Liver (tissue), 9 donors: Measurements from ENCODE around the gene UBAP2. TPM values are rescaled to one million over a fixed set of nuclear protein-coding genes. Genes with fewer than 3 reads are reported as not detected.

ENCODE experiments used
- DNase-seq: peaks from one replicate; pipeline ENCODE4 v3.0.0-alpha.2; 2017; ENCODE audit warnings: low spot score
- H3K27ac ChIP-seq, 2 donors: one replicate each; pipeline ENCODE4 v1.7.0; 2013; ENCODE audit warnings: inconsistent platforms in 2 of 2, low read length in 2 of 2, control low read depth in 1 of 2, low read depth in 1 of 2, mild to moderate bottlenecking in 1 of 2
- H3K27me3 ChIP-seq, 4 donors: one replicate each; pipeline versions ENCODE4 v1.6.1 to v1.7.0; 2013; ENCODE audit warnings: low read length in 3 of 4, inconsistent platforms in 1 of 4, mild to moderate bottlenecking in 1 of 4, moderate library complexity in 1 of 4; ENCODE audit not compliant: control insufficient read depth in 4 of 4, insufficient read depth in 4 of 4
- H3K36me3 ChIP-seq, 4 donors: one replicate each; pipeline versions ENCODE4 v1.6.1 to v1.7.0; 2013; ENCODE audit warnings: low read length in 3 of 4, mild to moderate bottlenecking in 3 of 4, low read depth in 1 of 4, moderate library complexity in 1 of 4; ENCODE audit not compliant: control insufficient read depth in 4 of 4, insufficient read depth in 3 of 4
- H3K4me1 ChIP-seq, 4 donors: one replicate each; pipeline versions ENCODE4 v1.6.1 to v1.7.0; 2013; ENCODE audit warnings: low read length in 3 of 4, mild to moderate bottlenecking in 3 of 4, moderate library complexity in 1 of 4; ENCODE audit not compliant: control insufficient read depth in 4 of 4, insufficient read depth in 4 of 4
- H3K4me3 ChIP-seq, 3 donors: one replicate each; pipeline versions ENCODE4 v1.6.1 to v1.7.0; 2013; ENCODE audit warnings: low read length in 3 of 3, control low read depth in 1 of 3, low read depth in 1 of 3, mild to moderate bottlenecking in 1 of 3
- H3K9ac ChIP-seq, 2 donors: one replicate each; pipeline ENCODE4 v1.7.0; 2013; ENCODE audit warnings: low read length in 2 of 2, mild to moderate bottlenecking in 2 of 2, moderate library complexity in 2 of 2, control low read depth in 1 of 2, low read depth in 1 of 2
- H3K9me3 ChIP-seq, 4 donors: one replicate each; pipeline versions ENCODE4 v1.6.1 to v1.7.0; 2013; ENCODE audit warnings: low read length in 3 of 4; ENCODE audit not compliant: control insufficient read depth in 4 of 4
- HNF4A ChIP-seq, 2 donors: conservative IDR thresholded peaks; 2 replicates each; pipeline ENCODE4 v1.6.1; 2016; ENCODE audit warnings: antibody characterized with exemption in 2 of 2, mild to moderate bottlenecking in 2 of 2
- NR2F2 ChIP-seq: IDR thresholded peaks from 2 replicates; pipeline ENCODE4 v1.6.1; 2016; ENCODE audit warnings: antibody characterized with exemption
- RAD21 ChIP-seq, 2 donors: IDR thresholded peaks; 2 replicates each; pipeline ENCODE4 v1.6.1; 2016; ENCODE audit warnings: antibody characterized with exemption in 2 of 2, mild to moderate bottlenecking in 2 of 2
- REST ChIP-seq: IDR thresholded peaks from 2 replicates; pipeline ENCODE4 v1.6.1; 2016; ENCODE audit warnings: antibody characterized with exemption, mild to moderate bottlenecking
- TAF1 ChIP-seq: conservative IDR thresholded peaks from 2 replicates; pipeline ENCODE4 v1.6.1; 2016; ENCODE audit warnings: antibody characterized with exemption, mild to moderate bottlenecking
- WGBS: extraction: QIAGEN DNeasy Blood & Tissue Kit; methylation state at CpG from one replicate; pipeline ENCODE4 v1.1.7; 2013; 5-methylcytosine and 5-hydroxymethylcytosine counted together
- polyA plus RNA-seq, 2 donors: library from polyadenylated mRNA; stranded (reverse) in 1 of 2; unstranded in 1 of 2; fragments of 200-250 nt in 1 of 2; fragments of >200 nt in 1 of 2; fragmentation: Nextera tagmentation in 1 of 2; extraction: Ambion mirVana in 1 of 2; gene quantifications; one replicate each; pipeline versions ENCODE4 v1.2.1 to v1.2.3, GENCODE V29; 2013 to 2015
- total RNA-seq, 2 donors: library from RNA; depleted of rRNA; stranded (reverse); fragments of >200 nt; gene quantifications; one replicate each; pipeline ENCODE4 v1.2.3, GENCODE V29; 2014
- TF ChIP-seq, protein P1 (sequence below): IDR thresholded peaks from 2 replicates; pipeline ENCODE4 v1.6.1; 2016; ENCODE audit warnings: antibody characterized with exemption
- TF ChIP-seq, protein P2 (sequence below): IDR thresholded peaks from 2 replicates; pipeline ENCODE4 v1.6.1; 2016; ENCODE audit warnings: antibody characterized with exemption
- TF ChIP-seq, protein P3 (sequence below): fragments of 150-350 bp; IDR thresholded peaks from 2 replicates; pipeline ENCODE4 v1.5.1; 2017; ENCODE audit warnings: improper control_type of control experiment, low read depth, low read length; ENCODE audit not compliant: missing input control
- donor health status: healthy.
- donor health status: healthy.
- donor health status: healthy.
- donor health status: healthy.
- donor health status: healthy.

UBAP2 gene
- total and polyA plus RNA-seq, 4 donors = 5.4 to 12.6 (median 8.3) TPM

DNA sequence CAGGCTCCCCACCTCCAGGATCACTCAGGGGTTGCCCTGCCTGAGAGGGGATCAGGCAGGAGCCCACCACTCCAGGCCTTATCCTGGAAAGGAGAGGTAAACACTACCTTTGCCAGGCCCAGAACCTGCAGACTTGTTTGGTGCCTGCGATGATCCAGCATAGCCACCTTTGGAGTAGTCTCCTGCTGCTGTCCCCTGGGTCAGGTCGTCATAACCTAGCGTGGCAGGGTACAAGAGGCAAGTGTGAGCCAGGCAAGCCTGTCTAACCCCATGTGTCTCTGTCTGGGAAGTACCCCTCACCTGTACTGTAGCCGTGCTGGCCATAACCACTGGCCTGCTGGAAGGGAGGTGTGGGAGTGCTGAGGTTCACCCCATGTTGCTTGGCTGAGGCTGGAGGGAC, 125.6 kb downstream of the UBAP2 start:
- Histone ChIP-seq H3K27ac (no peak overlapping the region), H3K9me3 (no peaks in the 10 kb centered on the region), H3K27me3 (no peaks in the 10 kb centered on the region), H3K36me3 (peaks cover 14 to 68% (median 28%) of the 10 kb centered on the region in 4 donors), H3K4me1 (peaks cover 0 to 3% (median 1%) of the 10 kb centered on the region in 4 donors), H3K9ac (no peak overlapping the region), H3K4me3 (no peak overlapping the region)
- 93% methylated on average over 4 of the region's 4 CpGs for WGBS
- TF ChIP-seq, protein P1, sequence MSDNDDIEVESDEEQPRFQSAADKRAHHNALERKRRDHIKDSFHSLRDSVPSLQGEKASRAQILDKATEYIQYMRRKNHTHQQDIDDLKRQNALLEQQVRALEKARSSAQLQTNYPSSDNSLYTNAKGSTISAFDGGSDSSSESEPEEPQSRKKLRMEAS = no peak
- TF ChIP-seq, protein P2, sequence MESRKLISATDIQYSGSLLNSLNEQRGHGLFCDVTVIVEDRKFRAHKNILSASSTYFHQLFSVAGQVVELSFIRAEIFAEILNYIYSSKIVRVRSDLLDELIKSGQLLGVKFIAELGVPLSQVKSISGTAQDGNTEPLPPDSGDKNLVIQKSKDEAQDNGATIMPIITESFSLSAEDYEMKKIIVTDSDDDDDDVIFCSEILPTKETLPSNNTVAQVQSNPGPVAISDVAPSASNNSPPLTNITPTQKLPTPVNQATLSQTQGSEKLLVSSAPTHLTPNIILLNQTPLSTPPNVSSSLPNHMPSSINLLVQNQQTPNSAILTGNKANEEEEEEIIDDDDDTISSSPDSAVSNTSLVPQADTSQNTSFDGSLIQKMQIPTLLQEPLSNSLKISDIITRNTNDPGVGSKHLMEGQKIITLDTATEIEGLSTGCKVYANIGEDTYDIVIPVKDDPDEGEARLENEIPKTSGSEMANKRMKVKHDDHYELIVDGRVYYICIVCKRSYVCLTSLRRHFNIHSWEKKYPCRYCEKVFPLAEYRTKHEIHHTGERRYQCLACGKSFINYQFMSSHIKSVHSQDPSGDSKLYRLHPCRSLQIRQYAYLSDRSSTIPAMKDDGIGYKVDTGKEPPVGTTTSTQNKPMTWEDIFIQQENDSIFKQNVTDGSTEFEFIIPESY = no peak
- no peak for TF ChIP-seq TAF1
- no peak for TF ChIP-seq HNF4A (conservative IDR thresholded peaks at IDR 0.05)
- TF ChIP-seq REST = no peak
- DNase-seq = no peak

DNA sequence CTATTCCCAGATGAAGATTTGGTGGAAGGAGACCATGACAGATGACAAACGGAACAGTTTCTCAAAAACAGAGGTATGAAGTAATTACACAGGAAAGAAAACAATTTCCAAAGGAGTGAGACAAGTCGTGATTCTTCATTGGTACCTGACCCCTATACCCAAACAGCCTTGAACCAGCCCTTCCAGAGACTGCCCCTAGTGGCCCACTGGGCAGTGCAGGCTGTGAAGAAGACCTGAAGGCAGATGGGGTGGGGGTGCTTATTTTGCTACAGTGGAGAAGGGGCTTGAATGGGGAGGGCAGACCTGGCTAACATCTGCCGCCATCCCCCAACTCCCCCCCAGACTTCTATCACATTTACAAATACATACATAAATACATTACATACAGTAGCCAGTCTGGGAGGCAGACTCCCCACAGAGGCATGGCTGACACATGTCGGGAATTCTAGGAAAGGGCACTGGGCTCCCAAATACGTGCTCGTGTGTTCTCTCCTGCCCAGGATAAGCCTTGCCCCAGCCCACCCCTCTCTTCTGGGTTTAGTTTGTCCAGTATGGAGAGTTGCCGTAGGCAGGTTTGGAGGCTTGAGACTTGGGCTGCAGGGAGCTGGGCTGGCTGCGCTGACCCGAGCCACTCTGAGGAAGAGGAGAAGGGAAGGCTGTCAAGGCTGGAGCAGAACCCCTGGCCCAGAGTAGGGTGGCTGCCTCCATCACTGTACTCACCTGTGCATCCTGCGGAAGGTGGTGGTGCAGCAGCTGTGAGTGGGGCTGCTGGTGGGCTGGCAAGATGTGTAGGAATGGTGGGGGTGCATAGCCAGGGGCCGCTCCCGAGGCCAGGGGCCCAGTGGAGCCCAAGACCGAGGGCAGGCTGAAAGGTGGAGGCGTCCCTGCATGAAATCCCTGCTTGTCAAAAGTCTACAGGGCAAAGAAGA, 126.5 kb downstream of the UBAP2 start:
- H3K9me3 ChIP-seq = no peaks in the 10 kb centered on the region
- H3K4me1 ChIP-seq = peaks cover 0 to 3% (median 1%) of the 10 kb centered on the region in 4 donors
- 94% methylated on average over 14 of the region's 14 CpGs for WGBS
- H3K9ac ChIP-seq = no peak overlapping the region
- H3K27me3 ChIP-seq = no peaks in the 10 kb centered on the region
- peaks cover 14 to 68% (median 30%) of the 10 kb centered on the region in 4 donors for H3K36me3 ChIP-seq
- H3K27ac ChIP-seq = no peak overlapping the region
- DNase-seq = no peak
- peak; percentile 21 to 56 for TF ChIP-seq RAD21 (IDR thresholded peaks at IDR 0.05)
- TF ChIP-seq, protein P3, sequence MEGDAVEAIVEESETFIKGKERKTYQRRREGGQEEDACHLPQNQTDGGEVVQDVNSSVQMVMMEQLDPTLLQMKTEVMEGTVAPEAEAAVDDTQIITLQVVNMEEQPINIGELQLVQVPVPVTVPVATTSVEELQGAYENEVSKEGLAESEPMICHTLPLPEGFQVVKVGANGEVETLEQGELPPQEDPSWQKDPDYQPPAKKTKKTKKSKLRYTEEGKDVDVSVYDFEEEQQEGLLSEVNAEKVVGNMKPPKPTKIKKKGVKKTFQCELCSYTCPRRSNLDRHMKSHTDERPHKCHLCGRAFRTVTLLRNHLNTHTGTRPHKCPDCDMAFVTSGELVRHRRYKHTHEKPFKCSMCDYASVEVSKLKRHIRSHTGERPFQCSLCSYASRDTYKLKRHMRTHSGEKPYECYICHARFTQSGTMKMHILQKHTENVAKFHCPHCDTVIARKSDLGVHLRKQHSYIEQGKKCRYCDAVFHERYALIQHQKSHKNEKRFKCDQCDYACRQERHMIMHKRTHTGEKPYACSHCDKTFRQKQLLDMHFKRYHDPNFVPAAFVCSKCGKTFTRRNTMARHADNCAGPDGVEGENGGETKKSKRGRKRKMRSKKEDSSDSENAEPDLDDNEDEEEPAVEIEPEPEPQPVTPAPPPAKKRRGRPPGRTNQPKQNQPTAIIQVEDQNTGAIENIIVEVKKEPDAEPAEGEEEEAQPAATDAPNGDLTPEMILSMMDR = peak; percentile 32
- TF ChIP-seq NR2F2 = no peak
- H3K4me3 ChIP-seq = no peak overlapping the region
